ENCODE measurements around the gene LRRIQ4.

DNA sequence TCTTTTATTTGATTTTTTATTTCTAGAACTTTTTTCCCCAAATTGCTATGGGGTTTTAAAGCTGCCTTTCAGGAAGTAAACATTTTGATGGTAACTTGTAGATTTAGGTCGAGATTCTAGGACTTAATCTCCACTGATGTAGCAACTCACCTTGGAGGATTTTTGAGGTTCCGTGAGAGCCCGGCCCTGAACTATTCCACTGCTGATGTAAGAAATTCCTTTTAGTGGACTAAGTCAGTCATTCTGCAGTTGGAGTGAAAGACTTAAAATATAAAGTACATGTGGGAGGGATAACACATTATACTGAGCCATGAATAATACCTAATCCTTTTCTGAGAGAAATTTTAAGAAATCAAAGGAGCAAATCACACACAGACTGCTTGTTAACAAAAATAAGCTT lies 12.6 kb downstream of the LRRIQ4 start:
- TF ChIP-seq, protein P1, sequence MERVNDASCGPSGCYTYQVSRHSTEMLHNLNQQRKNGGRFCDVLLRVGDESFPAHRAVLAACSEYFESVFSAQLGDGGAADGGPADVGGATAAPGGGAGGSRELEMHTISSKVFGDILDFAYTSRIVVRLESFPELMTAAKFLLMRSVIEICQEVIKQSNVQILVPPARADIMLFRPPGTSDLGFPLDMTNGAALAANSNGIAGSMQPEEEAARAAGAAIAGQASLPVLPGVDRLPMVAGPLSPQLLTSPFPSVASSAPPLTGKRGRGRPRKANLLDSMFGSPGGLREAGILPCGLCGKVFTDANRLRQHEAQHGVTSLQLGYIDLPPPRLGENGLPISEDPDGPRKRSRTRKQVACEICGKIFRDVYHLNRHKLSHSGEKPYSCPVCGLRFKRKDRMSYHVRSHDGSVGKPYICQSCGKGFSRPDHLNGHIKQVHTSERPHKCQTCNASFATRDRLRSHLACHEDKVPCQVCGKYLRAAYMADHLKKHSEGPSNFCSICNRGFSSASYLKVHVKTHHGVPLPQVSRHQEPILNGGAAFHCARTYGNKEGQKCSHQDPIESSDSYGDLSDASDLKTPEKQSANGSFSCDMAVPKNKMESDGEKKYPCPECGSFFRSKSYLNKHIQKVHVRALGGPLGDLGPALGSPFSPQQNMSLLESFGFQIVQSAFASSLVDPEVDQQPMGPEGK (CRISPR knock-in tag; IDR thresholded peaks at IDR 0.05; ENCODE audit: borderline replicate concordance), result no peak
- no peak for TF ChIP-seq BACH2 (CRISPR knock-in tag; IDR thresholded peaks at IDR 0.05; ENCODE audit: borderline replicate concordance)
- no peak for TF ChIP-seq ZNF8 (CRISPR knock-in tag; IDR thresholded peaks at IDR 0.05)
- TF ChIP-seq, protein P2, sequence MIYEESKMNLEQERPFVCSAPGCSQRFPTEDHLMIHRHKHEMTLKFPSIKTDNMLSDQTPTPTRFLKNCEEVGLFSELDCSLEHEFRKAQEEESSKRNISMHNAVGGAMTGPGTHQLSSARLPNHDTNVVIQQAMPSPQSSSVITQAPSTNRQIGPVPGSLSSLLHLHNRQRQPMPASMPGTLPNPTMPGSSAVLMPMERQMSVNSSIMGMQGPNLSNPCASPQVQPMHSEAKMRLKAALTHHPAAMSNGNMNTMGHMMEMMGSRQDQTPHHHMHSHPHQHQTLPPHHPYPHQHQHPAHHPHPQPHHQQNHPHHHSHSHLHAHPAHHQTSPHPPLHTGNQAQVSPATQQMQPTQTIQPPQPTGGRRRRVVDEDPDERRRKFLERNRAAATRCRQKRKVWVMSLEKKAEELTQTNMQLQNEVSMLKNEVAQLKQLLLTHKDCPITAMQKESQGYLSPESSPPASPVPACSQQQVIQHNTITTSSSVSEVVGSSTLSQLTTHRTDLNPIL (CRISPR knock-in tag; IDR thresholded peaks at IDR 0.05; ENCODE audit: low read depth), result no peak
- TF ChIP-seq SNAI2 (CRISPR knock-in tag; IDR thresholded peaks at IDR 0.05), result no peak
- TF ChIP-seq RARB (CRISPR knock-in tag; IDR thresholded peaks at IDR 0.05), result no peak
- TF ChIP-seq TCF4 (CRISPR knock-in tag; IDR thresholded peaks at IDR 0.05; ENCODE audit: borderline replicate concordance), result no peak
- no peak for TF ChIP-seq ARNTL (CRISPR knock-in tag; IDR thresholded peaks at IDR 0.05; ENCODE audit: borderline replicate concordance, low read depth)
- no peak for TF ChIP-seq ZNF70 (CRISPR knock-in tag; IDR thresholded peaks at IDR 0.05)
- TF ChIP-seq ESRRG (CRISPR knock-in tag; IDR thresholded peaks at IDR 0.05), result no peak
- TF ChIP-seq, protein P3, sequence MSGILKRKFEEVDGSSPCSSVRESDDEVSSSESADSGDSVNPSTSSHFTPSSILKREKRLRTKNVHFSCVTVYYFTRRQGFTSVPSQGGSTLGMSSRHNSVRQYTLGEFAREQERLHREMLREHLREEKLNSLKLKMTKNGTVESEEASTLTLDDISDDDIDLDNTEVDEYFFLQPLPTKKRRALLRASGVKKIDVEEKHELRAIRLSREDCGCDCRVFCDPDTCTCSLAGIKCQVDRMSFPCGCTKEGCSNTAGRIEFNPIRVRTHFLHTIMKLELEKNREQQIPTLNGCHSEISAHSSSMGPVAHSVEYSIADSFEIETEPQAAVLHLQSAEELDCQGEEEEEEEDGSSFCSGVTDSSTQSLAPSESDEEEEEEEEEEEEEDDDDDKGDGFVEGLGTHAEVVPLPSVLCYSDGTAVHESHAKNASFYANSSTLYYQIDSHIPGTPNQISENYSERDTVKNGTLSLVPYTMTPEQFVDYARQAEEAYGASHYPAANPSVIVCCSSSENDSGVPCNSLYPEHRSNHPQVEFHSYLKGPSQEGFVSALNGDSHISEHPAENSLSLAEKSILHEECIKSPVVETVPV (CRISPR knock-in tag; IDR thresholded peaks at IDR 0.05), result no peak
